Right renal pelvis (tissue), 4 donors: Measurements from ENCODE around the gene PLPP1. TPM values are rescaled to one million over a fixed set of nuclear protein-coding genes. Genes with fewer than 3 reads are reported as not detected.
"Not testable (repeated sequence)": the region's sequence is repeated elsewhere in the genome, so short reads cannot be mapped to it uniquely, and the experiment has no call there.

Experiments
- DNase-seq, 4 donors: peaks; one replicate each; pipeline ENCODE4 v3.0.0-alpha.2; 2013; ENCODE audit warnings: low read depth in 4 of 4, low spot score in 3 of 4, missing footprints in 1 of 4
- polyA plus RNA-seq, 4 donors: library from polyadenylated mRNA; unstranded; fragments of 120-200 nt; gene quantifications; one replicate each; pipeline ENCODE4 v1.2.1, GENCODE V29; 2013; ENCODE audit not compliant: insufficient read length in 4 of 4

PLPP1 gene
- polyA plus RNA-seq, 4 donors: 94.9 to 104 (median 99.6) TPM

DNA sequence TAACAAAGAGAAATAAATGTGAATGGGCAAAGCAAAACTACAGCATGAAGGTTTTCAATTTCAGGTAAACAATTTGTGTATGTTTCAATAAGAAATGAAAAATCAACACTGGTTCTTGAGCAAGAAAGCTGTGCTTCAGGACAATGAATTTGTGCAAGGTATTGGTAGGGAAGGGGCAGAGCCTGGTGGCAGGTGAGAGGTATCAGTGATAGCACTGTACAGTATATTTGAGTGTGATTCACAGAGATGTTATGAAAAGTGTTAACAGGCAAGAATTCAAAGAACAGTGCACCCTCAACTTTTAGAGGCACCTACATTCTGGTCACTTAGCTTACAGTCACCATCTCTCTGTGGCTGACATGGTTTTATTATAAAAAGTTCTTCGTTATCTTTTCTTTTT is 25.7 kb downstream of the PLPP1 start:
- no peak for DNase-seq

DNA sequence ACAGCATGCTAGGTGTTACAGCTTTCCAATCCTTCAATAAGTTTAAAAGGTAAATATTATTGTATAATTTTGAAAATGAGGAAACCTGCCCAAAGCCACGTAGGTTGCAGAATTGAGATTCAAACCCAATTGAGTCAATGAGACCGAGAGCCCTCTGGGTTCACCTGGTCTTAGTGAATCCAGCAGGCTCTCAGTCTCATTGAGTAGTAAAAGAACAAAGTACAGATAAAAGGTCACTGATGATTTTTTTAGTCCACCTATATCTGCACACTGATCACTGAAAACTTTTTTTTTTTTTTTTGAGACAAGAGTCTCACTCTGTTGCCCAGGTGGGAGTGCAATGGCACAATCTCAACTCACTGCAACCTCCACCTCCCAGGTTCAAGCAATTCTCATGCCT is 27.2 kb downstream of the PLPP1 start:
- DNase-seq: no peak

DNA sequence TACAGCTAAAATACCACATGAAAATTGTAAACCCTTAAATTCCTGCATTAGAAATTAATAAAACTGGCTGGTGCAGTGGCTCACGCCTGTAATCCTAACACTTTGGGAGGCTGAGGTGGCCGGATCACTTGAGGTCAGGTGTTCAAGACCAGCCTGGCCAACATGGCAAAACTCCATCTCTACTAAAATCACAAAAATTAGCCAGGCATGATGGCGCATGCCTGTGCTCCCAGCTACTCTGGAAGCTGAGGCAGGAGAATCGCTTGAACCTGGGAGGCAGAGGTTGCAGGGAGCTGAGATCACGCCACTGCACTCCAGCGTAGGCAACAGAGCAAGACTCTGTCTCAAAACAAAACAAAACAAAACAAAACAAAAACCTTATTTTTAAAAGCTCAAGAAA is 29.1 kb downstream of the PLPP1 start:
- not testable (repeated sequence) for DNase-seq

DNA sequence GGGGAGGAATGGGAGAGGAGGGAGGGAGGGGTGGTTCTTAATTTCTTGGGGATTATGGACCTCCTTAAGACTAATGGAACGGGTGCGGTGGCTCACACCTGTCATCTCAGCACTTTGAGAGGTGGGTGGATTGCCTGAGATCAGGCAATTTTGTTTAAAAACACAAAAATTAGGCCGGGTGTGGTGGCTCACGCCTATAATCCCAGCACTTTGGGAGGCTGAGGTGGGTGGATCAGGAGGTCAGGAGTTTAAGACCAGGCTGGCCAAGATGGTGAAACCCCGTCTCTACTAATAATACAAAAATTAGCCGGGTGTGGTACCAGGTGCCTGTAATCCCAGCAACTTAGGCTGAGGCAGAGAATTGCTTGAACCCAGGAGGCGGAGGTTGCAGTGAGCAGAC is 30.8 kb downstream of the PLPP1 start:
- not testable (repeated sequence) for DNase-seq

DNA sequence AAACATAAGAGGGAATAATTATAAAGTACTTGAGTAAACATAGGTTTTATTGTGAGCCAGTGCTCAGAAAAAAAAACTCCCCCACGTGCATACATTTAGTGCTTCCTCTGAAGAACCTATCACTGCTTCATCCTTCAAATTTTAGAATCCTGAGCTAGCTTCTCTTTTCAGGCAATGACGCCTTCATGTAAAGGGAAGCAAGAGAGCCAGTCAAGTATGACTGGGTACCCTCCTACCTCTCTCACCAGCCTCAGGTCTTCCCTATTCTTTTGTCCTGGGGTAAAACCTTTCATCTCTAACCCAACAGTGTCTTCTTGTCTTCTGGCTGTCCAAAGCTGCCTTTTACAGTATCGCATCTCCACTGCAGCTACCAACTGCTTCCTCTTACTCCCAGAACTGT is 32.0 kb downstream of the PLPP1 start:
- no peak for DNase-seq

DNA sequence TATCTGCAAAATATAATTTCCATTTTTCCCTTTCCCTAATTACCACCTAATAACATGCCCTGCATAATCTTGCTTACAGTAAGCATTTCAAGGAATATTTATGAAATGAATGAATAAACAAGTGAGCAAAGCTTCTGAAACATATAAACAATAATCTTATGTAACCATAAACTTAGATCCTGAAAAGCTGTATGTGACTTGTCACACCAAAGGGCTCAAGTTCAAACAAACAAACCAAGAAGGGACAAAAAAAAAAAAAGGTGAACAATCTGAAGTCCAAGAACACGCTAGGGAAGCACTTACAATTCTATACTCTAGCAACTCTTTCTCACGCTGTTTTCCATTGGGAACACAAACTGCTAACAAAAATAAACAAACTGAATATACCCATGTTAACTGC is 36.3 kb downstream of the PLPP1 start:
- DNase-seq: no peak

DNA sequence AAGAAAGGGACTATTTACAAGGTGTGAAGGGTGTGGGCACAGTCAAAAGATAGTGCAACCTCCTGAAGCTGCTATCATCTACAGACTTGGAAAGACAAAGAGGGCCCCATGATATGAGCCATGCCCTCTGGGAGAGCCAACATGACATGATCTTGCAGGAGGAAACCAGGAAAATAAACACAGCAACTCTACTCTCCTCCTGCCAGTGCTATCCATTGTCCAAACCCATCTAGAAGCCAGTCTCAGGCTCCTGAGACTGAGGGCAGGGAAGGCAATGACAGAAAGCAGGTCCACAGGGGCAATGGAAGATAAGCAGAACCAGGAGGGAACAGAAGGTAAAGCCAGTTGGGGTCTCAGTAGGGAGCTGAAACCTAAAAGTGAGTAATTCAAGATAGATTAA is 37.1 kb downstream of the PLPP1 start:
- no peak for DNase-seq

DNA sequence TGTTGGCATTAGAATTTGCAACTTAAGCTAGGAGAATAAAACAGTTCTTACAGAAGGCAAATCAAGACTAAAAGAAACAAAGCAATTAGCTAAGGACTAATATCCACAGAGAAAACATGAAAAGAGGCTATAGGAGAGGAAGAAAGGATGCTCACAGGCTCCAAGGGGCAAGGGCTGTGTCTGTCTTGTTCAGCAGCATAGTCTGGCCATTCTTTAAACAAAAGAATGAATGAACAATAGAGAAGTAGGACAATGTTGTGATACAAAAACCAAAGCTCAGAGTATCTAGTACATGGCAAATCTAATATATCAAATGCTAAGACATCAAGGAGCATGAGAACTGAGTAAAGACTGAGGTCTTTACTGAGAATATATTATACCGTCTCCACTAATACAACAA is 39.5 kb downstream of the PLPP1 start:
- no peak for DNase-seq

DNA sequence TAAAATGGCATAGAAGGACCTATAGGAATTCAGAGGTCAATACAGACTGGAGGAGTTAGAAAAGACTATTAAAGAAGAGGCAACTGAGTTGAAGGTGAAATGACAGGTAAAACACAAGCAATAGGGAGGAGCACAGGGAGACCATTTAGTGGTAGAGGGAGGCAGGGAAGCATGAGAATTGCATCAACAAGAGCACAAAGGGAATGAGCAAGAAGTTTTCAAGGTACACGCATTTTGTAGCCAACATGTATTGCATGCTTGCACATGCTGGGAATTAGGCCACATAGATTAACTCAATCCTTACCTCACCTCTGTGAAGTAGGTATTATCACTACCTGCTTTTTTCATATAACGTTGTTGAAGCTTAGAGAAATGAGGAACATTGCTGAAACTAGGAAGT is 42.3 kb downstream of the PLPP1 start:
- no peak for DNase-seq

DNA sequence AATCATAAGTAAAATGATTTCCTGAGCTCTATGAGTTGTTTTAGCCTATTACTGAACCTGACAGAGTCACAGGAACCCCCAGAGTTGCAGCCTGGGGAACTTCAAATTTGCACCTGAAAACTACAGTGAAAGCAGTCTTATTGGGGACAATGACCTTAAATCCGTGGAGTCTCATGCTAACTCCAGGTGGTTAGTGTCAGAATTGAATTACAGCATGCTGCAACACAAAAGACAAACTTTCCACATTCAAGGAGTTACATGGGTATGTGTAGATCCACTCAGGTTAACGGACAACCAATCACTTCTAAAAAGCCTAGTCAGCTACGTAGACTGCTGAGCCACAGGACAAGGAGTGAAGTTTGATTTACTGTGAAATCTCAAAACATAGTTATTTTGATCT is 49.7 kb downstream of the PLPP1 start:
- DNase-seq: no peak

DNA sequence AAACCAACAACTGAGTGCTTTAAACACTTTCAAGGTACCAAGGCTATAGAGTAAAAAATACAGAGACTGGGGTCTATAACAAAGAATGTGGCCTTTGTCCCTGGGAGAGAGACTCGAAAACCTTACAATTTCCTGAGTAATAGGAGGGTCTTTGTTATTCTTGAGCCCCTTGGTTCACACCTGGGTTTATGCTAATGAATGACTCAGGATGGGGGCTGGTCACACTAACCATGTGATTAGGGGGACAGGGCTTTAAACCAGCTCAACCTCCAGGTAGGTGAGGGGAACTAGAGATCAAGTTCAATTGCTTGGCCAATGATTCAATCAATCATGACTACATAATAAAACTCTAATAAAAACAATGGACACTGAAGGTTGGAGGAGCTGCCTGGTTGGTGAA is 50.2 kb downstream of the PLPP1 start:
- DNase-seq: no peak

DNA sequence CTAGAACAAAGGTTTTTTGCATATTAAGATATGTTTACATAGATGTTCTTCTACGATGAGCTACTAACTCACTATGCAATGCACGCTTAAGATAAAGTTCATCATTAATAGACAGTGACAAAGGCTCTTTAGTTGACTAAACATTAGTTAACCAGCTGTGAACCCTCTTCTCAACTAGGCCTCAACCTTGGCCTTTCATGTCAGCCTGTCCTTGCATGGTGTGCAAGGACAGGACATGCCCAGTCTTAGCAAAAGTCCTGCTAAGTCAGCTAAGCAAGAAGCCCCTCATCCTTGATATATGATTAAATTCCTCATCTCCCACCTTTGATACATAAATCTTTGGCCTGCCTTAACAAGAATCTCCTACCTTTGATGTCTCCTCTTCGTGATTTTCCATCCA is 50.9 kb downstream of the PLPP1 start:
- DNase-seq: no peak

DNA sequence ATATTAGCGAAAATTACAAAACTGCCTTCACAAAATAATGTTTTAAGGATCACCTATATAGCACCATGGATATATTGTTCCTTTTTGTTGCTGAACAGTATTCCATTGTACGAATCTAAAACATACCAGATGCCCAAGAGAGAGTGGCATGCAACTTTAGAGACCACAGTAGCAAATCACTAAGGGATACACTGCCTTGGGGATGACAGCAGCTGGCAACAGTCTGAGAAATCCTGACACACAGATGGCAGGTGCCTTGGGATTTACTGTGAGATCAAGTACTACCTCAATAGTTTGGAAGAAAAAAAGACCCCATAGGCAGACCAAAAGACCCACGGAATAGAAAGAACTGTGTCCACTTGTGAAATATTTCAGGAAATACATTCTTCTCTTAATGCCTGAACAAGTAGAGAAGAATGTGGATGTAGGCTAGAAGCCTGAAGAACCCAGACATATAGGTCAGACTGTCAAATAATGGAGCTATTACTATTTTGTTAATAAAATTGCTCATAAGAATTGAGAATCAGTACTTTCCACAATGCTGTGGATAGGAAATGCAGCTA is 53.4 kb downstream of the PLPP1 start:
- DNase-seq: no peak

DNA sequence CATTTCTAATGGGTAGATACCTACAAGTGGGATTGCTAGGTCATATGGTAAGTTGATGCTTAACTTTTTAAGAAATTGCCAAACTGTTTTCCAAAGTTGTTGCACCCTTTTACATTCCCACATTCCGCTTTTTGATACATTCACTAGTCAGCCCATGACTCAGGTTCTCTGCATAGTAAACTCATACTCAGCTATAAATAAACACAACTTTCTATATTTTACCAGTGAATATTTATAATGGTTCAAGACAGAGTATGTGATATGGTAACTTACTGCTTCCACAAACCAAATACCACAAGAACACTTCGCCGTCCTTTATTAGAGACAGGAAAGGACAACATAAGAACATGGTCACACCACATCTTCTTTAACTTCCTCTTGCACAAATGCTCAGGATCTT is 54.0 kb downstream of the PLPP1 start:
- no peak for DNase-seq

DNA sequence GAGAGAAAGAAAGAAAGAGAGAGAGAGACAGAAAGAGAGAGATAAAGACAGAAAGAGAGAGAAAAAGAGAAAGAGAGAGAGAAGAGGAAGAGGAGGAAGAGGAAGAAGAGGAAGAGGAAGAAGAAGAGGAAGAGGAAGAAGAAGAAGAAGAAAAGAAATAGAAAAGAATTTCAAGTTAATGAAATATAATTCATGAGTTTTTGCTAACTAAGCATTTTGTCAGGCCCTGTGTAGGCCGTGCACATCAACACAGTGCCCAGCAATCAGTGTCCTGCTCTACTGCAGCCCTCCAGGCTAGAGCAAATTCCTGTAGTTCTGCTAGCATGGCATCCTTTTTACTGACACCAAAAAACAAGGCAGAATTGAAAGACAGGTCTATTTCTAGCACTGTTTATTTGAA is 62.1 kb downstream of the PLPP1 start:
- no peak for DNase-seq

DNA sequence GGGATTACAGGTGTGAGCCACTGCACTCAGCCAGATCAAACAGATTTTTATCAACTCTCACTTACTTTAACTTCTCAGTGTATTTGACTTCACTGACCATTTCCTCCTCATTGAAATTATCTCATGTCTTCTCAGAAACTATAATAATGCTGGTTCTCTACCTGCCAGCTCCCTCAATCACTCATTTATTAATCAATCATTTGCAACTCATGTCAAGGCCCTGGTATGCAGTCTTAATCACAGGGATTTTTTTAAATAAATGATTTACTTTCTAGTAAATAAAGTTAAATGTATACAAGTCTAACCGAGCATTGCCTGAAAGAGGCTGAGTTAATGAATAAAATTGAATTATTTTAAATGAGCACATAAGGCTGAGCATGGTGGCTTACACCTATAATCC is 63.3 kb downstream of the PLPP1 start:
- no peak for DNase-seq

DNA sequence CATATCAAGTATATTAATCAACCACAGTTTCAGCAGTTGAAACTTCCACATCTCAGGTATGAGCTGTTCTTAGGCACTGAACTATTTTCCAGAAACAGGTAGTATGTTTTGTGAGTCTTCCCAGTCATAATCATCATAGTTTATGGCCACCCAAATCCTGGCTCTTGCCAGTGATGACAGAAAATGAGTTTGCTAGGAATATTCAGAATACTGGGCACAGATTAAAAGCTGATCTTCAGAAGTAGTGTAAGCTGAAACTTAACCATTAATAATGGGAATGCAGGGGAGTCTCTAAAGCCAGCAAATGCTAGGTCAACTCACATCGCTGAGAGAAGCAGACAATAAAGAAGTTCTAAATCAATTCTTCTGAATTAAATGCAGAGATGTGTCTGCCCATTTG is 64.5 kb downstream of the PLPP1 start:
- no peak for DNase-seq

DNA sequence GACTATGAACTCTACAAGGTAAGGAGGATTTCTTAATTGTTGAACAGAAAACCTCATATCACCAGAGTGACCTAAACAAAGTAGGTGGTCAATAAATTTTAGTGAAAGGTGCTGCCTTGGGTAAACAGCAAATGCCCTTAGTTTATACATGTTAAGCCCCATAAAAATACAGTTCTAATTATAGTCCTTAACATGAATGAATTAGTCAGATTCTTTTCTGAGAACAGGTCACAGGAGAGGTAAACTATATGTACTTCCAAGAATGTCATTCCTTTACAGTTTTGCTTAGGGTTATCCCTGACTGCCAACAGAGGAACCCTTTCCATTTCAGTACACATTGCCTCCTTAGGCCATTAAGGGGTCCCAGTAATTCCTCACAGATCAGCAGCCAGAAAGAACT is 64.9 kb downstream of the PLPP1 start:
- no peak for DNase-seq

DNA sequence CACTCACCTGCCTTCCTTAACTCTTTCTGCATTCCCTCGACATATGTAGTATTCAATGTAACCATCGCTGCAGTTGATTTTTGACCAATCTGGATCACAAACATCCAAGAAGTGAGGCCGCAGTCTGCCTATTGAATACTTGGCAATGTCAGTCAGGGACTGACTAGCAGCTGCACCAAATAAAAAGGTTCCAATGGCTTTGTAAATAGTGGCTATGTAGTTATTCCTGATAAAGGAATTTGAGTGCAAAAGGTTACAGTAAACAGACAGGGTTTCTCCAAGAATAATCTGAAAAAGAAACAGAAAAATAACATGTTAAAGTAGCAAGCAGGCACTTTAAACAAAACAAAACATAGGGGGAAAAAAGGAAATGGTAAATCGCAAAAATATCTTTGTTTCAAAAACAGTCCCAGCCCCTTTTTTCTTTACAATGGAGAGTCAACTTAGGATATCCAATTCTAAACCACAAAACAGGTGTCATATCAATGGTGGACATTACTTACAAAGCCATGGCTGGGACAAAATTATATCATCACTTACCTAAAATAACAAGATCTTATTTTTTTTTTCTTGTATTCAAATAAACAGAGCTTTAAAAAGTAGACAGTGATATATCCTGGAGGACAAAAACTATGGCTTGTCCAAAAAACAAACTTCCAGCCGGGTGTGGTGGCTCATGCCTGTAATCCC is 66.8 kb downstream of the PLPP1 start:
- DNase-seq: no peak

DNA sequence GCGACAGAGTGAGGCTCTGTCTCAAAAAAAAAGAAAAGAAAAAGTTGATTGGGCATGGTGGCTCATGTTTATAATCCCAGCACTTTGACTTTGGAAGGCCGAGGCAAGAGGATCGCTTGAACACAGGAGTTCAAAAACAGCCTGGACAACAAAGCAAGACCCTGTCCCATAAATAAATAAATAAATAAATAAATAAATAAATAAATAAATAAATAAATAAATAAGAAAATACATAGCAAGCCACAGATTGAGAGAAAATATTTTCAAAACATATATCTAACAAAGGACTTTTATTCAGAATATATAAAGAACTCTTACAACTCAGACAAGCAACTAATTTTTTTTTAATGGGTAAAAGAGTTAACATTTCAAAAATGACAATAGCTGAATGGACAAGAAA is 71.2 kb downstream of the PLPP1 start:
- DNase-seq: no peak

DNA sequence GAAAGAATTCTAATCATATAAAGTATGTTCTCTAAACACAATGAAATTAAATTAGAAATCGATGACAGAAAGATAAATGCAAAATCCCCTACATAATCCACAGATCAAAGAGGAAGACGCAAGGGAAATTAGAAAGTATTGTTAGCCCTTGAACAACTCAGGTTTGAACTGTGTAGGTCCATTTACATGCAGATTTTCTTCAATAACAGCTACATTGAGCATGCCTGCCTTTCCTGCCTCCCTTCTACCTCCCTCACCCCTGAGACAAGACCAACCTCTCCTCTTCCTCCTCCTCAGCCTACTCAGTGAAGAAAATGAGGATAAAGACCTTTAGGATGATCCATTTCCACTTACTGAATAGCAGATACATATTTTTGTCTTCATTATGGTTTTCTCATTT is 75.2 kb downstream of the PLPP1 start:
- no peak for DNase-seq

DNA sequence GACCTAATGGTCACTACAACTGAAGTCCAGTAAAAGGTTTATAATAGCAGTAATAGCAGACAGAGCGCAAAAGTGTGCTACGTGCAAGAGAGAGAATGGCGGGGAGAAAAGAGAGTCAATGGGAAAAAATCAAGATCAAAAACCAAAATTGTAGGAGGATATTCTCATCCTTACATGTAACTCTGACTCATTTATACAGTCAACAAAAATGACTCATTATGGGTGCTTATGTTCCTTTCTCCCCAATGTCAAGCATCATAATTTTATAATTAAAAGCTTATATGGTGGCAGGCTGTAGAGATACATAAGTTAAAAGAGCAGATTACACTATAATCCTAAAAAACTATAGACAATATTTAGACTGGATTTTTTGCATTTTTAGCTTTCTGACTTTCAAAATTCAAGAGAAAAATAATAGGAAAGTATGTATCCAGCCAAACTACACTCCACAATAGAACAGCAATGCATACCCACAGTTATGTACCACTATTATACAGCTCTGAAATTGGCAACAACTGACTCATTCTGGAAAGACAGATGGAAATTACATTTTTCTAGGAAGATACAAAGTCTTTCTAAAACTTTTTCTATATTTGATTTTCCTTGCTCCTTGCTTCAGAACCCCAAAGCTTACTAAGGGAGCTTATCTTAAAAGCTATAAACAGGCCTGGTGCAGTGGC is 78.4 kb downstream of the PLPP1 start:
- no peak for DNase-seq
